Effector CD4-positive, alpha-beta T cell (primary cell): Measurements from ENCODE around the gene C2orf68.
"Not testable (repeated sequence)": the region's sequence is repeated elsewhere in the genome, so short reads cannot be mapped to it uniquely, and the experiment has no call there.

Experiments used
- DNase-seq: peaks from one replicate; pipeline ENCODE4 v3.0.0-alpha.2; 2020

The C2orf68 gene

DNA sequence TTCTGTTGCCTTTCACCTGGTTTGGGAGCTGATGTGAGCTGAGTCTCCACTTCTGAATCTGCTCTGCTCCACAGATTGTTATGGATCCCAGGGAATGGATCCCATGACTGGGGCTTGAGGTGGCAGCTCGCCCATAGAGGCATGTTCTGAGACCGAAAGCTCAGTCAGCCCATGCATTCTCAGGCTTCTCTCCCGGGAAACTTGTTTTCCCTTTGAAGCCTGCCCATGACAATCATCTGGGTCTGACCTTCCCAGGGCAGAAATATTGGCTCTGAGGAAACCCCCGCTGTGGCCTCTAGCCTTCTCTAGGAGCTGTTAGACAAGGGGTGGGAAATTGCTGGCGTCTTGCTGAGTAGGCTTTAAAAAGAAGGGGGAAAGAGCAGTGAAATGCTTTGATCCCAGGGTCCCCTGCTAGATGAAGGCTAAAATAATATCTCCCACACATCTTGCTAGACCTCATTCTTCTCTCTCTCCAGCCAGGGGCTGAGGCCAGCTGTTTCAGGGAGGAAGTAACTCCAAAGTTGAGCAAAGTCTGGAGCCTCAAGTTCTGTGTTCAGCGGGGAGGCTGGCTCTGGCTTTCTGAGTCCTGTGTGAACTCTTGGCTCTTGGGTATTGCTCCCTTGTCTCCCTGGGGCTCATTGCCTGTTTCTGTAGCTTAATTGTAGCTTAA, 32.5 kb downstream of the C2orf68 start:
- DNase-seq: no peak

DNA sequence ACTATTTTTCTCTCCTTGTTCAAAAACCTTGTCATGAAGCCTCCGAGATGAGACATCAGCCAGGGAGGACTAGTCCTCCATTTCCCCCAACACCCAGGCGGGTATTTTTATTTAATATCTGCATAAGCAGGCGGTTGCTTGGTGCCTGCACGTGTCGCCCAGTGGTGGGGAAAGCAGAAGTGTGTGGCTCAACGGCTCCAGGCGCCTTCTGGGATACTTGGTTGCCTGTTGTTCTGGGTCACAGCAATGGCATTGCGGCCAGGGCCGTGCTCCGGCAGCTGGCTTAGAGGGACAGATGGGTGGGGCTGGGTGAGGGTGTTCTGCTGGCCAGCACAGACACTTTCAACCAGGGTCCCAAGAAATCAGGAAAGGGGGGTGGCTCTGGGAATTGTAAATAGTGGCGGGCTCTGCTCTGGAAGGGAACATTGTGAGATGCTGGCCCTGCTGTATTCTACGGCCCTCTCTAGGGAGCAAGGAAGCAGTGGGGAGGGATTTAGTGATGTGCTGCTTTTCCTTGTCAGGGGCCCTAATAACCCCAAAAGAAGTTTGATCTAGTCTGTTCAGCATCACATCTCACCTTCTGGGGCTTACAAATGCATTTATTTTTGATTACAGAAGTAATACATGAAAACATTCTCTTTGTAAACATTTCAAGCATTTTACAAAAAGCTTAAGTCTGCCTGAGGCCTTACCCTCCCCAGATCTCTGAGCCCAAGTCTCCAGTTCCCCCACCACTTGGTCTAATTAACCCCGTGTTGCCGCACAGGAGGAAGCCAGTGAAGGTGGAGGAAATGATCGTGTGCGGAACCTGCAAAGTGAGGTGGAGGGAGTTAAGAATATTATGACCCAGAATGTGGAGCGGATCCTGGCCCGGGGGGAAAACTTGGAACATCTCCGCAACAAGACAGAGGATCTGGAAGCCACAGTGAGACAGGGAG, 33.4 kb downstream of the C2orf68 start:
- no peak for DNase-seq

DNA sequence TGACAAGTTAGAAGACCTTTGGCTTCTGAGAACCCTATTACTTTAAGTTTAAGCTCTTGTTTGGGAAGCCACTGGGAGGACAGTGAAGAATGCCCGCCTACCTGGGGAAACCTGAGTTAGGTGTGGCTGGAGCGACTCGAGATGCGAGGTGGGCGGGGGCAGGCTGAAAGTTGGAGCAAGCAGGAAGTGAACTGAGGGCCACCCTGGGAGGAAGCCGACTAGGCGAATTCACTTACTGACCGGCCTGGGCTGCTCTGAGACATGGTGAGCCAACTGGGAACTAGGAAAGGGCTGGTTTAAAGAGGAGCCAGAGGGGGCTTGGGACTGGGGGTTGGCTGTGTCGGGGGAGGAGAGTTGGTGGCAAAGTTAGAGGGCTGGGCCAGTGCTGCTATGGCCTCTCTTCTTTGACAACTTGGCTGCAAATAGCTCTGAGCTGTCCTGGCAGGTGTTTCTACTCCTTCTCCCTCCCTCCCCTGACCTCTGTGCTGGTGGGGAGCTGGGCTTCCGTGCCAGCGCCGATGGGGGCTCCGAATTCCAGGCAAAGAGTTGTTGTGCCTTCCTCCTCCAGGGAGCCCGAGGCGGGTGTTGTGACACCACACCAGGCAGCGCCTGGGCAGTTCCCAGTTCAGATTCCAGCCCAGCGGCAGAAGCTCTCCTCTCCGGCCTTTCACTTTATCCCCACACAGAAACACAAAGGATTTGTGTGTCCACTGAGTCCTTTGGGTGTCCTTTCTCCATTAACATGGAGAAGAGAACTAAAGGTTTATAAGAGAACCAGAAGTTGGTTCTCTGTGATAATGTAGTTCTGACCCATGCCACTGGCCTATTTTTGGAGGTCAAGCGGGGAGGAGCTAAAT, 34.3 kb downstream of the C2orf68 start, which contains the start of gene VAMP8:
Gene VAMP8, plus strand, starts transcription at position 201 of the 857 bp plus-strand sequence. Its CDS starts 61 bp downstream, at position 262.
- peak; percentile 59 for DNase-seq

DNA sequence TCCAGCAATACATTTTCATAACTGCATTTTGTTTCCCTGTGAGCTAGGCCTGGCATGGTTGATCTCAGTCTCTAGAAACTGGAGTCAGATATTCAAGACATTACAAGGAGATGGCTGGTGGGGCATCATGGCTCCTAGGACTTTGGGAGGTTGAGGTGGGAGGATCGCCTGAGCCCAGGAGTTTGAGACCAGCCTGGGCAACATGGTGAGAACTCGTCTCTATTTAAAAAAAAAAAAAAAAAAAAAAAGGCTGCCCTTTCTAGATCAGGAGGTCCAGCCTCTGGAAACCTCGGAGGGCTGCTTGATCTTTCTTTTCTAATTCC, 34.8 kb downstream of the C2orf68 start:
- no peak for DNase-seq

DNA sequence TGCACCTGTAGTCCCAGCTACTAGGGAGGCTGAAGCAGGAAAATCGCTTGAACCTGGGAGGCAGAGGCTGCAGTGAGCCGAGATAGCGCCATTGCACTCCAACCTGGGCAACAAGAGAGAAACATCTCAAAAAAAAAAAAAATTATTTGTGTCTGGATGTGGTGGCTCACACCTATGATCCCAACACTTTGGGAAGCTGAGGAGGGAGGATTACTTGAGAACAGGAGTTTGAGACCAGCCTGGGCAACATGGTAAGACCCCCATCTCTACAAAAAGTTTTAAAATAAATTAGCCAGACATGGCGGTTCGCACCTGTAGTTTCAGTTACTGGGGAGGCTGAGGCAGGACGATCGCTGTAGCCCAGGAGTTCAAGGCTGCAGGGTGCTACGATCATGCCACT, 36.1 kb downstream of the C2orf68 start:
- DNase-seq: no peak

DNA sequence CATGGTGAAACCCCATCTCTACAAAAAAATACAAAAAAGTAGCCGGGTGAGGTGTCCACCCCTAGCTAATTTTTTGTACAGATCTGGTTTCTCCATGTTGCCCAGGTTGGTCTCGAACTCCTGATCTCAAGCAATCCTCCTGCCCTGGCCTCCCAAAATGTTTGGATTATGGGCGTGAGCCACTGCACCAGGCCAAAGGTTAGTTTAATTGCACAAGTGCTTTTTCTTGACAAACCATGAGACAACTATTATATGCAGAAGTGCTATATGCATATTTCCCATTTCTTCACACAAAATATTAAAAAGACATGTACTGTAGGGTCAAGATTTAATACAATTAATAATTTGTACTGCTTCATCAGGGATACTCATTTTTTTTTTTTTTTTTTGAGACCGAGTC, 45.6 kb downstream of the C2orf68 start:
- no peak for DNase-seq

DNA sequence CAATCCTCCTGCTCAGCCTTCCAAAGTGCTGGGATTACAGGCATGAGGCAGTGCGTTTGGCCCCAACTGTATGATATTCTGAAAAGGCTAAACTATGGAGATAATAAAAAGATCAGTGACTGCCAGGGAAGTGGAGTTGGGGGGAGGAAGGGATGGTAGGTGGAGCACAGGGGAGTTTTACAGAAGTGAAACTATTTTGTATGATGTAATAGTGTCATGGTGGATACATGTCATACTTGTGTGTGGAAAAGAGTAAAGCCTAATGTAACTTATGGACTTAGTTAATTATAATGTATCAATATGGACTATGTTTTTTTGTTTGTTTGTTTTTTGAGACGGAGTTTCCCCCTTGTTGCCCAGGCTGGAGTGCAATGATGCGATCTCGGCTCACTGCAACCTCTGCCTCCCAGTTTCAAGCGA, 47.7 kb downstream of the C2orf68 start:
- DNase-seq: no peak

DNA sequence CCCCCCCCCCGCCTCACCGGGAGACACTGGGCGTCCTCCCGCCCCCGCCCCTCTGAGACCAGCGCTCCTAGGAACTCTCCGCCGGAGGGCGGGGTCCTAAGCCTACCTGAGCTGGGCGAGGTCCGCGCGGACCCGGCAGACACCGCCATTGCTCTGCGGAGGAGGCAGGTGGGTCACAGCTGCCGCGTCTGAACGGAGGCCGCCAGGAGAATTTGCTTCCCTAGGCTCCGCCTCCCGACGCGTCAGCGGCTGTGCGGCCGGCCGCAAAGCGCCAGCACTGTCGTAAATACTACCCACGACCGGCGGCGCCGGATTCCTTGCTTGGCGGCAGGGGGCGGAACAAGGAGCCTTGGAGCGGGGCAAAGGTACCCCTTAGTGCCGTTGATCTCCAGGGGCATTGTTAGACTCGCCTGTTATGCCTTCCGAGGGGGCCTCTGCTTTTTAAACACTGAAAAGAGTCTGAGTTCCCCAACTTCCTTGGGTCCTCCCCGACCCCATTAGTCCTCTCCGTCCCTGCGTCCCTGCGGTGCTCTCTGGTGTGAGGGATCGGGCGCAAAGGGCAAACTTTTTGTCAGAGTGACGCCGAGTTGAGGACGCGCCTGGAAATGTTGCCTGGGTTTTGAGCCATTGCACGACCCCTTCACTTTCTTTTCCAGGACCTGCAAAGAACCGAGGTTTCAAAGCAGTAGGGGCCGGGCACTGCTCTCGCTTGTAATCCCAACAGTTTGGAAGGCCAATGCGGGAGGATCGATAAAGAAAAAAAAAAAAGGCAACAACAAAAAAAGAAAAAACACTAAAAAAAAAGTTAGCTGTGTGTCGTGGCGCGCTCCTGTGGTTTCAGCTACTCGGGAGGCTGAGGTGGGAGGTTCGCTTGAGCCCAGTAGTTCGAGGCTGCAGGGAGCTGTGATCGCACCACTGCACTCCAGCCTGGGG, 50.3 kb downstream of the C2orf68 start, which contains the start of gene GGCX:
Gene GGCX, minus strand, starts transcription at position 214 of the 933 bp plus-strand sequence. Its CDS starts 65 bp downstream, at position 149.
- peak; percentile 94 for DNase-seq

DNA sequence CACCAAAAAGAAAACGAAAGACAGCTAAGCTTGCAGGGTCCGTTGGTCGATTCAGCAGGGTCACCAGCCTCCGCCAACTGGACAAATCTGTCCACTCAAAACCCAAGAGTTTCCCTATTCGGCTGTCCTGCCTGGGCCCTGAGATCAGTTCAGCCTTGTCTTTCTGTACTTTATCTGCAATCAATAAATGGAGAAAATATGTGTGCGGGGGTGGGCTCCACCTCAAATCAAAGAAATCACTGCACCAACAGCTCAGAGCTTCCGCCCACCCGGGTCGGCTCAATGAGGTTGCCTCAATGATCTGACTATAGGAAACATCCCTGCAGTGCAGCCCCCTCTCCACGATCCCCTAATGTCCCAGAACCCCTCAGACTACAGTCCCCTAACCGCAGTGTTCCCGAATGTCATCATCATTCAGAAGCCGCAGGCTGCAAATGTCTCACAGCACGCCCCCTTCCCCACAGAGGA, 51.0 kb downstream of the C2orf68 start:
- no peak for DNase-seq

DNA sequence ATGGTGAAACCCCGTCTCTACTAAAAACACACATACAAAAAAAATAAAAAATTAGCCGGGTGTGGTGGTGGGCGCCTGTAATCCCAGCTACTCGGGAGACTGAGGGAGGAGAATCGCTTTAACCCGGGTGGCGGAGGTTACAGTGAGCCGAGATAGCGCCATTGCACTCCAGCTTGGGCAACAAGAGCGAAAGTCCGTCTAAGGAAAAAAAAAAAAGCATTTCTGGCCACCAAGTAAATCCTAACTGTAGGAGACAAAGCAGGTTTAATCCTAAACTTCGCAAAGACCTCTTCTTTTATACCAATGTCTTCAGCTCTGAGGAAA, 51.5 kb downstream of the C2orf68 start:
- not testable (repeated sequence) for DNase-seq

DNA sequence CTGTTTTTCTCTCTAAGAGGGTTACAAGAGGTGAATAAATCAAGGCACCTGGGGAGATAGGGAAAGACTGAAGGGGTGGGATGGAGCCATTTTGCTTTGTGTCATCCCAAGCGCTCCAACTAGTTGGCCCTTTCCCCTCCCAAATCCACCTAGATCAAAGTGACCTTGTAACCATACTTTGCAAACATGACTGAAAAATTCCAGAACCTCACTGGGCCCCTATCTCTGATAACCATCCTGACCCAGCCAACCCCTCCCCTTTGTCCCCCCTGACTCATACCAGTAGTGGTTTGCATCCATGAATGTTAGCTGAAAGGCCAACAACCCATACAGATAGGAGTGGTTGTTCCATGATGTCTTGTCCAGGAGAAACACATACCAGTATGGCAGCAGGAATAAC, 53.7 kb downstream of the C2orf68 start:
- DNase-seq: no peak

DNA sequence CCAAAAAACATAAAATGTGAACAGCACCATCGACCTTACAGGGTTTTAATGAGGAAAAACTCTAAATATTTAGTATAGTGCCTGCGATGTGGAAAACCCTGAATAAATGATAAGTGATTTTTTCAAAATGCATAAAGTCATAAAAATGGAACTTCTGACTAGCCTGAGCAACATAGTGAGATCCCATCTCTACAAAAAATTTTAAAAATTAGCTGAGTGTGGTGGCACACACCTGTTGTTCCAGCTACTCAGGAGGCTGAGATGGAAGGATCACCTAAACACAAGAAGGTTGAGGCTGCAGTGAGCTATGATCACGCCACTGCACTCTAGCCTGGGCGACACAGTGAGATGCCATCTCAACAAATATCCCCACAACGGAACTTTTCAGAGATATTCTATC, 54.7 kb downstream of the C2orf68 start:
- no peak for DNase-seq
